Measurements from ENCODE around the gene JAK1. TPM values are rescaled to one million over a fixed set of nuclear protein-coding genes. Genes with fewer than 3 reads are reported as not detected.
A peak's percentile ranks its signal among the peaks of the same experiment; 100 is the strongest.
"Not testable (repeated sequence)": the region's sequence is repeated elsewhere in the genome, so short reads cannot be mapped to it uniquely, and the experiment has no call there.

JAK1 gene
- total RNA-seq, 6 donors from 2014 or later, result 156 to 191 (median 167) TPM

- 65 to 66% methylated on average over 9 to 12 of the region's 12 CpGs for WGBS, 2 donors
- Histone ChIP-seq H3K4me1 (peaks cover 13 to 30% (median 16%) of the 10 kb centered on the region in 4 donors), H3K27ac (peak overlapping the region; percentile 91 to 98 (median 92)), H3K9me3 (no peaks in the 10 kb centered on the region), H3K36me3 (no peaks in the 10 kb centered on the region), H3K27me3 (no peaks in the 10 kb centered on the region), H3K4me3 (peak overlapping the region in 3 of 4 donors; percentile 53 to 63 (median 59))
- TF ChIP-seq CTCF (IDR thresholded peaks at IDR 0.05) (no peak), POLR2A (IDR thresholded peaks at IDR 0.05) (no peak), EP300 (IDR thresholded peaks at IDR 0.05) (no peak), POLR2AphosphoS5 (IDR thresholded peaks at IDR 0.05) (no peak)
- DNase-seq, result peak; percentile 22 to 80
- ATAC-seq (ENCODE audit: low FRiP score in 2 of 2), result no peak
Measured at GRCh38 chr1:65002156-65002507, 35.8 kb upstream of the JAK1 start.

GRCh38 chr1:65001231-65001792, 35.0 kb upstream of the JAK1 start:
- peaks cover 13 to 30% (median 16%) of the 10 kb centered on the region in 4 donors for H3K4me1 ChIP-seq
- no peaks in the 10 kb centered on the region for H3K27me3 ChIP-seq
- TF ChIP-seq POLR2A (IDR thresholded peaks at IDR 0.05), result peak in 3 of 4 donors; percentile 23 to 66 (median 25)
- peak in 3 of 4 donors; percentile 52 to 82 (median 79) for TF ChIP-seq EP300 (IDR thresholded peaks at IDR 0.05)
- TF ChIP-seq POLR2AphosphoS5 (IDR thresholded peaks at IDR 0.05), result peak; percentile 84 to 88
- TF ChIP-seq CTCF (IDR thresholded peaks at IDR 0.05), result peak in 4 of 6 experiments; percentile 10 to 36 (median 18)
- ATAC-seq (ENCODE audit: low FRiP score in 2 of 2) (peak; percentile 72 to 80), DNase-seq (peak; percentile 80 to 89)
- no peaks in the 10 kb centered on the region for H3K36me3 ChIP-seq
- 33 to 40% methylated on average over 16 to 18 of the region's 18 CpGs for WGBS, 2 donors
- no peaks in the 10 kb centered on the region for H3K9me3 ChIP-seq
- peak overlapping the region in 1 of 4 donors; percentile 59 for H3K4me3 ChIP-seq
- H3K27ac ChIP-seq, result peak overlapping the region; percentile 91 to 98 (median 92)

DNA sequence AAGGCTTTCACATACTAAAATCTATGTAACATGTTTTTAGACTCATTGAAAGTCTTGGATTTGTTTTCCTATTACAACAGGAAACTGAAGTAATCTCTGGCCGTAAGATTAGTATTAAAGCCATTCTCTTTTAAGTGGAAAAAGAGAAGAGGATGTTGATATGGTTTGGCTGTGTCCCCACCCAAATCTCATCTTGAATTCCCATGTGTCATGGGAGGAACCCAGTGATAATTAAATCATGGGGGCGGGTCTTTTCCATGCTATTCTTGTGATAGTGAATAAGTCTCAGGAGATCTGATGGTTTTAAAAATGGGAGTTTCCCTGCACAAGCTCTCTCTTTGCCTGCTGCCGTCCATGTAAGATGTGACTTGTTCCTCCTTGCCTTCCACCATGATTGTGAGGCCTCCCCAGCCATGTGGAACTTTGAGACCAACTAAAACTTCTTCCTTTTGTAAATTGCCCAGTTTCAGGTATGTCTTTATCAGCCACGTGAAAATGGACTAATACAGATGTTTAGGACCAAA, 32.1 kb upstream of the JAK1 start:
- H3K4me3 ChIP-seq; H3K9me3 ChIP-seq; H3K36me3 ChIP-seq; H3K27ac ChIP-seq; H3K27me3 ChIP-seq; ATAC-seq (ENCODE audit: low FRiP score in 2 of 2); DNase-seq: not testable (repeated sequence)
- peaks cover 10 to 26% (median 16%) of the 10 kb centered on the region in 4 donors for H3K4me1 ChIP-seq
- 80 to 82% methylated on average over 4 of the region's 4 CpGs for WGBS, 2 donors

- TF ChIP-seq CTCF (IDR thresholded peaks at IDR 0.05) (no peak), POLR2A (IDR thresholded peaks at IDR 0.05) (no peak), POLR2AphosphoS5 (IDR thresholded peaks at IDR 0.05) (no peak), EP300 (IDR thresholded peaks at IDR 0.05) (no peak)
- Histone ChIP-seq H3K27ac (no peak overlapping the region), H3K4me1 (peaks cover 5 to 11% (median 10%) of the 10 kb centered on the region in 4 donors), H3K36me3 (no peaks in the 10 kb centered on the region), H3K9me3 (no peaks in the 10 kb centered on the region), H3K27me3 (no peaks in the 10 kb centered on the region), H3K4me3 (no peak overlapping the region)
- DNase-seq, result no peak
- no peak for ATAC-seq (ENCODE audit: low FRiP score in 2 of 2)
- WGBS, 2 donors, result 72 to 74% methylated on average over 6 of the region's 6 CpGs
Measured at GRCh38 chr1:64996541-64997257, 30.4 kb upstream of the JAK1 start.

- Histone ChIP-seq H3K4me3 (no peak overlapping the region), H3K27ac (no peak overlapping the region), H3K4me1 (no peaks in the 10 kb centered on the region), H3K36me3 (no peaks in the 10 kb centered on the region), H3K9me3 (no peaks in the 10 kb centered on the region), H3K27me3 (no peaks in the 10 kb centered on the region)
- no peak for DNase-seq
- WGBS, 2 donors, result 87 to 96% methylated on average over 5 of the region's 5 CpGs
- ATAC-seq (ENCODE audit: low FRiP score in 2 of 2), result no peak
- no peak for TF ChIP-seq POLR2AphosphoS5 (IDR thresholded peaks at IDR 0.05)
- no peak for TF ChIP-seq EP300 (IDR thresholded peaks at IDR 0.05)
- no peak for TF ChIP-seq POLR2A (IDR thresholded peaks at IDR 0.05)
- no peak for TF ChIP-seq CTCF (IDR thresholded peaks at IDR 0.05)
Measured at GRCh38 chr1:64995316-64995715, 29.0 kb upstream of the JAK1 start.

Data from upper lobe of left lung (tissue), 6 donors.